ENCODE data around the gene ADSL. TPM values are rescaled to one million over a fixed set of nuclear protein-coding genes. Genes with fewer than 3 reads are reported as not detected.
A peak's percentile ranks its signal among the peaks of the same experiment; 100 is the strongest.

ADSL gene
- total RNA-seq, 1 donor from 2014 or later: 120 TPM

DNA sequence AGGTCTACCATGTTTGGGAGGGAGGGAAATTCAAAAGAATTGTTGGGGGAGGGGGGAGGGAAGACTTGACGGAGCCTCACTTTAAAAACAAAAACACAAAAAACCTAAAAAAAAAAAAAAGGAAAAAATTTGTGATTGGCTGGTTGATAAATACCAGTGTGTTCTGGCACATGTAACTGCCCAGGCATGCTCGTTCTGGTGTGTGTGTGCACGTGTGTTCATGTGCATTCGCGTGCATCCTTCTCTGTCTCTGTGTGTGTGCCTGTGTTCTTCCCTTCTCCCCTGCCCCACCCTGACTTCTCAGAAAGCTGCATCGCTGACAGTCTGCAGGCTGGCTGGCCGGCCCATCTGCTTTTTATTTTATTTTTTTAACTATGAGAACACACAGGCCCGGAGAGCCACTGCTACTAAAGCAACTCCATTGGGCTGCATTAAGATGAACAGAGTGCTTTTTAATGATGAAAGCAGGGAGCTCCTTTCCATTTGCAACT, 22.6 kb upstream of the ADSL start:
- DNase-seq (ENCODE audit: low read depth, low spot score): no peak
- Mint-ChIP-seq H3K27me3 (ENCODE audit: low read depth) (no peaks in the 10 kb centered on the region), H3K4me3 (no peak overlapping the region), H3K36me3 (ENCODE audit: low read depth) (peaks cover 15% of the 10 kb centered on the region), H3K9me3 (no peaks in the 10 kb centered on the region), H3K4me1 (peaks cover 43% of the 10 kb centered on the region), H3K27ac (ENCODE audit: unreplicated experiment) (no peak overlapping the region)
- TF ChIP-seq, protein P1, sequence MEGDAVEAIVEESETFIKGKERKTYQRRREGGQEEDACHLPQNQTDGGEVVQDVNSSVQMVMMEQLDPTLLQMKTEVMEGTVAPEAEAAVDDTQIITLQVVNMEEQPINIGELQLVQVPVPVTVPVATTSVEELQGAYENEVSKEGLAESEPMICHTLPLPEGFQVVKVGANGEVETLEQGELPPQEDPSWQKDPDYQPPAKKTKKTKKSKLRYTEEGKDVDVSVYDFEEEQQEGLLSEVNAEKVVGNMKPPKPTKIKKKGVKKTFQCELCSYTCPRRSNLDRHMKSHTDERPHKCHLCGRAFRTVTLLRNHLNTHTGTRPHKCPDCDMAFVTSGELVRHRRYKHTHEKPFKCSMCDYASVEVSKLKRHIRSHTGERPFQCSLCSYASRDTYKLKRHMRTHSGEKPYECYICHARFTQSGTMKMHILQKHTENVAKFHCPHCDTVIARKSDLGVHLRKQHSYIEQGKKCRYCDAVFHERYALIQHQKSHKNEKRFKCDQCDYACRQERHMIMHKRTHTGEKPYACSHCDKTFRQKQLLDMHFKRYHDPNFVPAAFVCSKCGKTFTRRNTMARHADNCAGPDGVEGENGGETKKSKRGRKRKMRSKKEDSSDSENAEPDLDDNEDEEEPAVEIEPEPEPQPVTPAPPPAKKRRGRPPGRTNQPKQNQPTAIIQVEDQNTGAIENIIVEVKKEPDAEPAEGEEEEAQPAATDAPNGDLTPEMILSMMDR (conservative IDR thresholded peaks at IDR 0.05): no peak

DNA sequence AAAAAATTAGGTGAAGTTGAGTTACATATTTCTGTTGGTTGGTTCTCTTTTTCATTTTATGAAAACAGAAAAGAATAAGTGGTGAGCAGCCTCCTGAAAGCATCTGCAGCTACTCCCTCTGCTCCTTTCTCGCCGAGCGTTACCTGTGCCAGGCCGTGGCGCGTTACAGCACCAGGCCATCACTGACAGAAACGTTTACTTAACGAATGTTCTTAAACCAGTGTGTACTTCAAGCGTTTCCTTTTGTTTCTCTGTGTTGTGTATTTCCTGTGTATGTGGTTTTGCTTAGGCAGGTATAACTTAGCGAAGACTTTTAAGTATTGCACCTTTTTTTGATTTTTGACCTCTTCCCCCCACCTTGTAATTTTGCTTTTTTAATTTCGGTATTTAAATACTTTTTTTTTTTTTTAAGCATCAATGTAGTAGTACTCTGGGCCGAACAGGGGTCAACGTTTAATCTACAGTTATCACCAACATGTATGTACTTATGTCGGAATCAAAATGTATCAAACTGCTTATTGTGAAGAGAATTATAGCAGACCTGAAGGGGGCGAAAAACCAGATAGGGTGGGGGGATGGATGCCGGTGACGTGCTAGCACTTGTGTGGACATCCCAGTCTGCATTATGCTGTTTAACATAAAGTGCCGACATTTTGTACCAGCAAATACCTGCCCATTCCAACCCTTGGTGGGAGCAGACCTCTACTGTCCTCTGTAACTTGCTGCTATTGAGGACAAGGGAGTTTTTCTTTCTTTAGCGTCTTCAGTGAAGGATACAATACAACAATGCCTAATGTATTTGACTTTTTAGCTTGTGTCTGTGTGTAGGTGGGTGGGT, 21.6 kb upstream of the ADSL start:
- TF ChIP-seq, protein P1 (conservative IDR thresholded peaks at IDR 0.05): no peak
- Mint-ChIP-seq H3K9me3 (no peaks in the 10 kb centered on the region), H3K27ac (ENCODE audit: unreplicated experiment) (no peak overlapping the region), H3K36me3 (ENCODE audit: low read depth) (peaks cover 15% of the 10 kb centered on the region), H3K4me3 (no peak overlapping the region), H3K27me3 (ENCODE audit: low read depth) (no peaks in the 10 kb centered on the region), H3K4me1 (peaks cover 49% of the 10 kb centered on the region)
- no peak for DNase-seq (ENCODE audit: low read depth, low spot score)

DNA sequence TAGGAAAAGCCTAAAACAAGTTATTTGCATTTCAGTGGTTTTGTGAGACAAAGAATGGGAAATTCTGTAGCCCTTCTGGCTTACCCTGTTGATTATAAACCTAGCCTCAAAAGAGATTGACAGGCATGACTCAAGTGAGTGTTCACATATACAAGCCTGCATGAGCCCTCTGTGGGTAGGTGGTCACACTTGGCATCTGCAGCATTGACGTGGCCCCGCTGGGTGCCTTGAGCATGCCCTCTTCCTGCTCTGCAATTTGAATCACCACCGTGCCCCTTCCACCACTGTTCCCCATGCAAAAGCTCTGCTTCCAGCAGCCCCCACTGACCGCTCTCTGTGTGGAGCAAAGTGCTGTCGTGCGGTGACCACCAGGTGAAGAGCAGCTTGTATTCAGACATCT, 21.0 kb upstream of the ADSL start:
- H3K9me3 Mint-ChIP-seq: no peaks in the 10 kb centered on the region
- H3K4me3 Mint-ChIP-seq: no peak overlapping the region
- peaks cover 15% of the 10 kb centered on the region for H3K36me3 Mint-ChIP-seq (ENCODE audit: low read depth)
- TF ChIP-seq, protein P1 (conservative IDR thresholded peaks at IDR 0.05): no peak
- H3K27me3 Mint-ChIP-seq (ENCODE audit: low read depth): no peaks in the 10 kb centered on the region
- DNase-seq (ENCODE audit: low read depth, low spot score): no peak
- H3K27ac Mint-ChIP-seq (ENCODE audit: unreplicated experiment): no peak overlapping the region
- peaks cover 54% of the 10 kb centered on the region for H3K4me1 Mint-ChIP-seq

DNA sequence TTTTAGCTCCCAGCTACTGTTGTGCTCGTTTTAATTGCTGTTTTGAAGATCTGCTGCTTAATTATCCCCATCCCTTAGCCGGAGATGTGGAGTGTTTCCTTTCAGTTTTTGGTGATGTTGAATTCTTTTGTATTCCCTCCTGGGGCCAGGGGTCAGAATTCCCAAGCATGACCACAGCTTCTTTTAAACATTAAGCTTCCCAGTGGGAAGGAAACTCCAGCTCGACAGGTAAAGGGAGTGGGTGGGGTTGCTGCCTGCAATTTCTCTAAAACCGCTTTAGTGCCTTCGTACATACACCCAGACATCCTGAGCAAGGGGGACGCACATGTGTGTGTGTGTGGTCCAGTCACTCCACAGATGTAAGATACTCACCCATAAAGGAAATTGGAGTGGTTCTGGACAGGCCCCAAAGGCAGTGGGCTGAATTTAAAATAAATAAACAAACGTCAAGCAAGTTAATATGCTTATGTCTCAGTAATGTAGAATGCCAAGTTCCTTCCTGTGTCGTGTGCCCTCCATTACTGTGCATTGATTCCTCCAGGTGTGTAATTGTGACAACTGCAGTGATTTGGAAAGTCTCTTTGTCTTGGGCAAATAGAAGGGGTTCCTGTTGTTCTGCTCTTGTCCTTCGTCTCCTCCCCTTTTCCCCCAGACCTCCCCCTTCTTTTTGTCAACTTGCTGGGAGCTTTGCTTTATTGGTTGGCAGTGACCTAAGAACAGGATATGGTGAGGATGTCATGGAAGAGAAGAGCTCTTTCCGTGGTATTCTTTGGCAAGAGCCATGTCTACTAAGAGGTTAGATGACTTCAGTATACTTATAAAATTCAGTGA, 19.2 kb upstream of the ADSL start:
- Mint-ChIP-seq H3K27ac (ENCODE audit: unreplicated experiment) (no peak overlapping the region), H3K4me1 (peaks cover 72% of the 10 kb centered on the region)
- no peak for DNase-seq (ENCODE audit: low read depth, low spot score)

More for the DNA sequence above, 19.2 kb upstream of the ADSL start:
- TF ChIP-seq, protein P1 (conservative IDR thresholded peaks at IDR 0.05): no peak
- no peaks in the 10 kb centered on the region for H3K9me3 Mint-ChIP-seq
- H3K36me3 Mint-ChIP-seq (ENCODE audit: low read depth): peaks cover 5% of the 10 kb centered on the region
- peak overlapping the region; percentile 24 for H3K4me3 Mint-ChIP-seq
- H3K27me3 Mint-ChIP-seq (ENCODE audit: low read depth): no peaks in the 10 kb centered on the region
